GM20431 (cell line): ENCODE results near the gene ALG8.

Experiments
- in situ Hi-C: fragments of 300-500 bp; cut with MseI, MboI; formaldehyde crosslinking; loops from one replicate; pipeline ENCODE4 v1.15.0; 2020; ENCODE audit warnings: low sequenced_read_pairs; ENCODE audit not compliant: unreplicated experiment

ALG8 gene

DNA sequence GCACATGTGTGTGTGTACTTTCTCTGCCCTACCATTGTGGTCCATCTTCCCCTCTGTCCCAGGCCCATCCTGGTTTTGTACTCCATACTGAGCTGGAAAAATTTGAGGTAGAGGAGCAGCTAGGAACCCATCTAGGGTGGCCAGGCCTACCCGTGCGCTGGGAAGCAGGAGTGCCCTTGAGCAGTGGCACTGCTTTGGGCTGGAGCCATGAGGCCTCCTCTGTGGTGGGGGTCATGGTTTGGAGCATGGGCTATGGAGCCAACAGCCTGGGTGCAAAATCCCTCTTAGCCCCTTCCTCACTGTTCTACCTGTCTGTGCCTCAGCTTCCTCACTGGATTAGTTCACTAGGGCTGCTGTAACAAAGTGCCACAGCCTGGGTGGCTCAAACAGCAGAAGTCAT is 21.9 kb upstream of the ALG8 start:
- in situ Hi-C loops: no loop called here

DNA sequence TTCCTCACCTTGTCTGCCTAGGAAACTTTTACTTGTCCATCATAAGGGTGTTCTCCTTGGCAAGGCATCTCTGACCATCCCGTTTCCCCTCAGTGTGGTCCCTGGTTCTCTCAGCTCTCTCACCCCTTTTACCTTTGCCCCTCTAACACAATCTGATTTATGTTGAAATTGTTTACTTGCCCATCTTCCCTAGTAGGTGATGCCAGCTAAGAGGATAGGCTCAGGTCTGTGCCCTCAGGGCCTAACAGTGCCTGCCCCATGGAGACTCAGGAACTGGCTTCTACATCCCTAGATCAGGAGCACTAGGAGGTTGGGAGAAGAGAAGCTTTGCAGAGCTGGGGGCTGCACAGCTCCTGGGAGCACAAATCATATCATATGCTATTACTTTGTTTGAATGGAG is 21.1 kb upstream of the ALG8 start:
- in situ Hi-C loops: no loop called here

DNA sequence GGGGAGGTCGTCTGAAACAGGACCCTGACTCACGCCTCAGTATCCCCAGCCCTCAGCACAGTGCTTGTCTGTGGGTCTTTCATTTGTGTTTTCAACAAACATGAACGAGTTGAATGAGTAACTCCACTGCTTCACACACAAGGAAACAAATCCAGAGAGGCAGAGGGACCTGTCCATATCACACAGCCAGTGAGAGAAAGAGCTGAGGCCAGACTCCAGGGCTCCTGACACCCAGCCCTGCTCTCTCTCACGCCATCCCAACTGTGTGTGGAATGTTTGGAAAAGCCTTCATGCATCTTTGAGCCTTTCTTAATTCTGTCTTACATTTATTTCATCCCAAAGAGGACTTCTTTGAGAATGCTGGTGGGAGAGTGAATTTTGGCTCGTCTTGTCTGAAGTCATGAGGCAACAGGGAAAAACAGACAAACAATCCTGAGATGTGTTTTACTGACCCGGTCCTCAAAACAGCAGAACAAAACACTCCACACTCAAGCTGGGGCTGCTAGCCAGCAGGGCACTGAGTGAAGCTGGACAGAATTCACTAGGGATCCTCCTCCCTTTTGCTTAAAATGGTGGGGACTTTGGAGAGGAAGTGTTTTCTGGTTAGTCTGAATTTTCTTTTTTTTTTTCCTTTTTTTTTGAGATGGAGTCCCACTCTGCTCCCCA is 19.7 kb upstream of the ALG8 start:
- in situ Hi-C loops: no loop called here

DNA sequence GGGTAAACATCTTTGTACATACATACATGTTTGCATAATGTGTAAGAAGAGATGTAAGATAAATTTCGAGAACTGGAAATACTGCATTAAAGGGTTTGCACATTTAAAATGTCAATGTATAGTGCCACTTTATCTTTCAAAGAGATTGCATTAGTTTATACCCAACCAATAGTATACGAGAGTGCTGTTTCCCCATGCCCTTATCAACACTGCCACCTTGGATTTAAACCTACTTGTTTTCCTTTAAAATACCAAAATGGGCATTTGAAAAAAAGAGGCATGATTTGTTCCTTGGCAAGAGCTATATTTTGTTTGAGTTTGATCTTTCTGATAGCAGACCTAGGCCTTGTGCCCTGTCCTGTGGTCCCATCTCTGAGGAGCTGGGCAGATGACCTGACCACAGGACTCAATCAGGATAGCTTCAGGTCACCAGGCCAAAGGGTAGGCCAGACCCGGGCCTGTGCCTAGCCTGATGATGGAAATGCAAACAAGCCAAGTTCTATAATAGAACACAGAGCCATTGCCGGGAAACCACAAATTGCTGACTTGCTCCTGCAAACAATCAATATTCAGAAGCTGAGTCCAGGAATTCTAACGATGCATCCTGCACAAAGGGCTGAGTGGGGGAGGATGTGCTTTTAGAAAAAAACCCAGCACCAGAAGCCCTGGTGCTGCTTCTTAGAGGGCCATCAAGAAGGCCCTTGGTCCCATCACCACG is 16.9 kb upstream of the ALG8 start:
- in situ Hi-C loops: no loop called here

DNA sequence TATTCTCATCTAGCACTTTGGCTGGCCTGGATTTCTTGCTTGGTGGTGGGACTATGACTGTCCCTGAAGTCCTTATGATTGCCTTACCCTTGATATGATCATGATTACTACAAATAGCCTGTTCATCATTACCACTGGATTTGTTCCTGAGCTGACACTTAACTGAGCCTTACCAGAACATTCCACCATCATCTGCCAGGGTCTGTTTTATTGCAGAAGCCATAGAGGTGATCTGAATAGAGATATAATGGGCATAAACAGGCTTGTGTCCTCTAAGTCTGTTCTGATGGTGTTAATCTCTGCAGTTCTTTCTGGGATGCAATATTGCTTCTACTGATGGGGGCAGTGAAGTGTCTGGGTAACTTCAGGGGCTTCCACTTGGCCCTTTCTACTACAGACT is 12.4 kb upstream of the ALG8 start:
- in situ Hi-C loops: no loop called here

DNA sequence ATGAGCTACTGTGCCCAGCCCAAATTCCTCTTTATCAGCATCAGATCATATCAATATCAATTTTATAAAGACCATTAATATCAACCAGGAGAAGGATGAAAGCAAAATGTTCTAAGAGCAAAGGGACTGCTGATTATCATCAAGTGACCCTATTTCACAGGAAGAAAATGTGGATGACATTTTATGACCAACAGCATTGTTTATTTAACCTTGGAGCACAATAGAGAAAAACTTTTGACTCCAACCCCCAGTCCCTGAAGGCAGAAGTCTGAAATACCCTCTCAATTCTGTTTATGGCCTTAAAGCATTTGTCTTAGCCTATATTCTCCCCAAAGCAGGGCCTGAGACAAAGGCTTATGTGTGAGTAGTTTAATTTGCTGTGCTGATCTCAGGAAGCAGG is 11.3 kb upstream of the ALG8 start:
- in situ Hi-C loops: no loop called here

DNA sequence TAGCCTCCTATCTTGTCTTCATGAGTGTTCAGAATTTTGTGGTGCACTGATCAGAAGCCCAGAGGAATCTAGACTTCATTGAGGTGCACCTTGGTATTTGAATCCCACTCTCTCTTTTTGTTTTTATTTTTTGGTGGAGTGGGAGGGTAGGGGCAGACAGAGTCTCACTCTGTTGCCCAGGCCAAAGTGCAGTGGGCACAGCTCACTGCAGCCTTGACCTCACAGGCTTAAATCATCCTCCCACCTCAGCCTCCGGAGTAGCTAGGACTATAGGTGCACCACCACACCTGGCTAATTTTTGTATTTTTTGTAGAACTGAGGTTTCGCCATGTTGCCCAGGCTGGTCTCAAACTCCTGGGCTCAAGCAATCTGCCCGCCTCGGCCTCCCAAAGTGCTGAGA is 10.9 kb upstream of the ALG8 start:
- in situ Hi-C loops: no loop called here

DNA sequence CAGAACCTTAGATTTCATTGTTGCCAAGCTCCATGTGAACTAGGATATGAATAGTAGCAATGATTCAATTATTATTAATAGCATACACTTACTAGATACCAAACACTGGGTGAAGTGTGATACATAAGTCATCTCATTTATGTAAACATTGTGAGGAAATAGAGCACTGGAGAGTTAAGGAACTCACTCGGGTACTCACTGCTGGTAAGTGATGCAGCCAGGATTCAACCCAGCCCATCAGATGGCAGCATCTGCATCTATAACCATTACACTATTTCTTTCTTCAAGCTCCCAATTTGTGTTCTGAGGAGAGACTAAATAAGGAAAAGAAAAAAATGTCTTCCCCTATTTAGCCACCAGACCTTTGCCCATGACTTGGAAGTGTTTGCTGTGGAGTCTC is 10.2 kb upstream of the ALG8 start:
- in situ Hi-C loops: no loop called here

DNA sequence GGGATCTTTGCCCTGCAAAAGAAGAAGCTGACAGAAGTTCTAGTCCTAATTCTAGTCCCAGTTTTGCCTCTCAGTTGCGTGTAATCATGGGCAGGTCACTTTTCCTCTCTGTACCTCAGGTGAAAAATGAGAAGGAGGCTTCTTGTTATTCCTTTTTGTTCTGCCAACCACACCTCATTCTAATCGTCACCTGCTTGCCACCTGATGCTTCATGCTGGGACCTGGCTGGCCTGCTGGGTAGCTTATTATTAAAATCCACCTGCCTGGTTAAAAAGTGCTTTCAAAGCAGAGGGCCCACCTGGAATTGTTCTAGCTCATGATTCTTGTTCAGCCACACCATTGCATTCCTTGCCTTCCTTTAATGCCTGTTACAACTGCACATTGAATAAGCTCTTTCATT is 8.4 kb upstream of the ALG8 start:
- in situ Hi-C loops: no loop called here

DNA sequence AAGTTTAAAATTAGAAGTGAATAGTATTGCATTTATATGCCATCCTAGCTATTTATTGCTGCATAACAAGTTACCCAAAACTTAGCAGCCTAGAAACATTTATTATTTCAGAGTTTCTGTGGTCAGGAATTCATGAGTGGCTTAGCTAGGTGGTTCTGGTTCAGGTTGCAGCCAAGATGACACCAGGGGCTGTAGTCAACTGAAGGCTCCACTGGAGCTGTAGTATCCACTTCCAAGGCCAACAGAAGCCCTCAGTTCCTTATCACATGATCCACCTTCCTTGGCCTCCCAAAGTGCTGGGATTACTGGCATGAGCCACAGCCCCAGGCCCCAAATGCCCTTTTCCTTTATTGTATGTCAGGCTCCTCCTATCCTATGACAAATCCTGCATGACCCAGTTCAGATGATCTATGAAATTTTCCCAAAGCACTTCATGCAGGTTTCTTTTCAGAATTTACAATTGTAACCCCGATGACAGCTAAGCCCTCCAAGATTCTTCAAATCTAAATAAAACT is 6.1 kb upstream of the ALG8 start:
- in situ Hi-C loops: no loop called here

DNA sequence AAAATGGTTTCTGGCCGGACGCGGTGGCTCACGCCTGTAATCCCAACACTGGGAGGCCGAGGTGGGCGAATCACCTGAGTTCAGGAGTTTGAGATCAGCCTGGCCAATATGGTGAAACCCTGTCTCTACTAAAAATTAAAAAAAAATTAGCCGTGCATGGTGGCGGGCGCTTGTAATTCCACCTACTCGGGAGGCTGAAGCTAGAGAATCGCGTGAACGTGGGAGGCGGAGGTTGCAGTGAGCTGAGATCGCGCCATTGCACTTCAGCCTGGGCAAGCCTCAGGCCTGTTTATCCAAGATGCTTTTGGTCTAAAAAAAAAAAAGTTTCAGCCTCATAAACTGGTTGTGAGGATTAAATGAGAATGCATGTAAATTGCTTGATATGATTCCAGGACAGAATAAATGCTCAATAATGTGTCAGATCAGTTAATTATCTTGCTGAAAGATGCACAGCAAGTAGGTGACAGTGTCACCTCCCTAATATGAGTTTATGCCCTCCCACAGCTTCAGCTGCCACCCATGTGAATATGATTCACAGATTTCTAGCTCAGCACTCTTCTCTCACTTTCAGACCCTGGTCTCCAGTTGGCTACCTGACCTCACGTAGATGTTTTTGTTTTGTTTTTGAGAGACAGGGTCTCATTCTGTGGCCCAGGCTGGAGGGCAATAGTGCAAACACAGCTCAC is 1.1 kb upstream of the ALG8 start:
- in situ Hi-C loops: no loop called here

DNA sequence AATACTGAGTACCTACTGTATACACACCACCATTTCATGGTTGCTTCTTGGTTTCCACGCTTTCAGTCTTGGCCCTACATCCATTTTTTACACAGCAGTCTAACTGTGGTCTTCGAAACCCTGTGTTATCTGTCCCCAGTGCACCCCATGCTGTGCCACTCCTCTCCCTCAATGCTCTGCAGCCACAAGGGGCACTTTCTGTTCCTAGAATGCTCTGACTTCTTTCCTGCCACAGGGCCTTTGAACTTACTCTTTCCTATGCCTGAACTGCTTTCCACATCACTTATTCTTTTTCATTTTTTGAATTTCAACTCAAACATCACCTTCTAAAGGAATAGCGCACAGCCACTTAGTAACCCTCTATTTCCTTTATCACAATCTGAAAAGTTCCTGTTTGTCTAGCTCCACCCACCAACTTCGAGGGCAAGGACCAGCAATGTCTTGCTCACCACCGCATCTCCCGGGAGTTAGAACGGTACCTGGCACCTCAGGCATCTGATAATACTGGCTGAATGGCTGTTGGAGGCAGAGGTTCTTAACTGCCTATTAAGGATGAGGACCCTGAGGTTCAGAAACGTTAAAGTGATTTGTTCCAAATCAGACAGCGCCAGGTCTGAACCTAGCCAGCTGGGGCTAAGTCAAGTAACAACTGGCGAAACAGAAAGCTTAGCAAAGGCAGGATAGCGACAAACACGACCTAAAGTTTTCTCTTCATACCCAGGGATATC is 568 bp downstream of the ALG8 start:
- in situ Hi-C loops: no loop called here

DNA sequence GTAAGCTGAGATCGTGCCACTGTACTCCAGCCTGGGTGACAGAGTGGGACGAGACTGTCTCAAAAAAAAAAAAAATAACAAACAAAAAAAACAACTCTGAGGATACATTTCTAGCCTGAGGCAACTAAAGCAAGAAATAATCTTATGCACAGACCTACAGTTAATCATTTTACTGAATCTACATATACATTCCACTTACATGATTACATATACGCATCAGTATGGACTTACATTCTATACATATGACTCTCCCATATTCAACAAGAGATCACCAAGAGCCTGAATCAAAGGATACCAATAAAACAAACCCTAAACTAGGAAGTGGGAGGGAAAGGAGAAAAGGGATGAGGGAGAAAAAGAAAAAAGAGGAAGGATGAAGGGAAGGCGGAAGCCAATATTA is 1.1 kb downstream of the ALG8 start:
- in situ Hi-C loops: no loop called here

DNA sequence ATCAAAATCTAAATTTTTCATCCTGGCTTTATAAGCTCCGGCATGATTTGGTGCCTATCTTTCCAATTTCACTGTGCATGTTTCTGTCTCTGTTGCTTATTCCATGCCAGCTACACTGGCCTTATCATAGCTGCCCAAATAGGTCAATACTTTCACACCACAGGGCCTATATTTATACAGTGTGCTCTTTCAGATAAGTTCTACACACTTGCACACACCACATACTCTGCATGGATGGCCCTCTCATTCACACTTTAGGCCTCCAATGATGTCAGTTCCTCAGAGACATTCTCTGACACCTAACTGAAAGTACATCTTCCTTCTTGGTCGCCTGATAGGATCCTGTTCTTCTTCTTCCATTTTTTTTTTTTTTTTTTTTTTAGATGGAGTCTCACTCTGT is 7.0 kb downstream of the ALG8 start:
- in situ Hi-C loops: no loop called here

DNA sequence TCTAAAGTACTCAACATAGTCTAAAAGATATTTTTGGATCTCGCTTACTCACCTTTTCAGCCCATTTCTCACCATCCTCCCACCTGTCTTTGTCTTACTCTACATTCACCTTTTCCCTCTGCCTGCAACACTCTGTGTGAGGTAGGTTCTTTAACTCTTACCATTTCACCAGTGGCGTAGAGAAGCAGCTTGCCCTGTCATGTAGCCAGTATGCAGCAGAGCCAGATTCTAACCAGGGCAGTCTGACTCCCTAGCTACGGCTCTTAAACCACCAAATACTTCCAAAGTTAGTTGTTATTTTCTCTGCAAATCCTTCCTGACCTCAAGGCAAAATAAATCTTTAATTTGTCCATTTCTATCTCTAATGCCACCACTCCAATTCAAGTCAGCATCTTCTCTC is 7.5 kb downstream of the ALG8 start:
- in situ Hi-C loops: no loop called here

DNA sequence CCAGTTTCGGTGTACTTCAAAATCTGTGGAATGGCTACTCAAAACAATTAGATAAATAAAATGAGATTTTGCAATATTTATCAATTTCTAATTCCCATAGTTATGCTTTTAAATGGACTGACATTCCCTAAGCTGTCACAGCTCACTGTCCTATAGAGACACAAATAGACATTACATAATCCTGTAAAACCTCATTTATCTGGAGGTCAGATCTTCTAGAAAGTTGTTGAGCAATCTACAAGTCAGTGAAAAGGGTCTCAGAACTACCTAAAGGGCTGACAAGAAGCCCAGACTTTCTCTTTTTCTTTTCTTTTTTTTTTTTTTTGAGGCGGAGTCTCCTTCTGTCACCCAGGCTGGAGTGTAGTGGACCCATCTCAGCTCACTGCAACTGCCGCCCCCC is 12.0 kb downstream of the ALG8 start:
- in situ Hi-C loops: no loop called here

DNA sequence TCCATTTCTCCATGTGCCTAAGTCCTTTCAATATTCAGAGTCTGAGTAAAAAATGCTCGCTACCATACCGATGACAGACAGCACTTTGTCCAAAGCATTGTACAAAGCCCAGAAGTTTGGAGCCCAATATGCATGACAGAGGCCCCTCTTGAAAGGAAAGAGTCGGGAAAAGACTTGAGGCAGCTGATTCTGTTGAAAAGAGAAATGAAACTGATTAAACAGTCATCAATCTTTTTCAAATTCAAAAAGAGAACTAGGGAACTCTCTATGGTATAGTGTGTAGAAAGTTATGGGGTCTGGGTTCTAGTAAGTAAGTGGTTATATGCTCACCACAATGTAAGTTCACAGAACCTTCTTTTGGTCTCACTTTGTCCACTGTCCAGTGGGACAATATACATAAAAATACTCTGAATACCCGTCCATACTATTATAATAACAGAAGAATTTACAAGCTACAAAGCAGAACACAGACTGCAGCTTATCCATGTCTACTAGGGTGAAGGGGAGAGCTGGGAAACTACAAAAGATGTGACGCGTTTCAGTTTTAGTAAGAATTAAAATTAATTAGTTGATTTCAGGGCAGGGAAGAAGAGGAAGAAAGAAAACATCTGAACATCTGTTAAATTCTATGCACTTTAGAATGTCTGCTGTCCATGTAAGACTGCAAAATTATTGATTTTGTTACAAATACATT is 26.7 kb downstream of the ALG8 start:
- in situ Hi-C loops: no loop called here

DNA sequence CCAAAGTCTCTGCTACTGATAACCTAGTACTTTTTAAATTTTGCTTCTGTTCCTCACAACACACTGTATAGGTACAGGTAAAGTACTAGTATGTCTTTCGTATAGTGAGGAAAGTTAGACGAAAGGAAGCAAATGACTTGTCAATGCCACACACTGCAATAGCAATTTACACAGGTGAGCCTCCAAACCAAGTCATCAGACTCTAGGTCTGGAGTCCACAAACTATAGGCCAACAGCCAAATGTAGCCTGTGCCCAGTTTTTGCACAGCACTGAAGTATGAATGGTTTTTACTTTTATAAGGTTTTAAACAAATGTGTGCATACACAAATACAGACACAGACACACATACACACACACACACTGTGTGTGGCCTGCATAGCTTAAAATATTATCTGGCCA is 28.1 kb downstream of the ALG8 start:
- in situ Hi-C loops: no loop called here

DNA sequence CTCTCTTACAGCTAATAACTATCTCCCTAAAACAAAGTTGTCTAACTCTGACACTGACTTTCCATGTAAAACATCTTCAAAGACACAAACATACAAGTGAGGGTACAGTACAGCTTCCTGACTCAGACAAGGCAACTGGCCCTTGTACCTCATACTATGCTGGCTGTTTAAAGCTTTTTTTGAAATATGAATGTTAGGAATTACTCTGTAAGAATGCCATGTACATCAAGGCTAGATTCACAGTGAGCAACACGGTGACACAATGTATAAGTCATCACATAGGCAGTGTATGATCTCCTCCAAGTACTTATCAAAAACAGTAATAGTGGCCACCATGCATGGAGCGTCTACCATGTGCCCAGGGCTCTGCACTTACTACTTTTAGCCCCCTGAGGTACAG is 28.6 kb downstream of the ALG8 start:
- in situ Hi-C loops: no loop called here

DNA sequence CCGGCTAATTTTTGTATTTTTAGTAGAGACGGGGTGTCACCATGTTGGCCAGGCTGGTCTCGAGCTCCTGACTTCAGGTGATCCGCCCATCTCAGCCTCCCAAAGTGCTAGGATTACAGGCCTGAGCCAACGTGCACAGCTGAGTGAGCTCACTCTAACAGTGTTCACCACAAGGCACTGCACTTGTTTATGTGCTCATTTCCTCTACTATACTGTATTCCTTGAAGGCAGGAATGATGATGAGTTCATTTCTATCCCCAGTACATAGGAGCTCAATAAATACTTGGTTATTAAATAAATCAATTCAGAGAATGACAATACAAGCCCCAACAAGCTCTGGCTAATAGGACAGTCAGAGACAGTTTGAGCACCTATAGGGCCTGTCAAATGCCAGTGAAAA is 29.1 kb downstream of the ALG8 start:
- in situ Hi-C loops: no loop called here
